ENCODE data around the gene ZNF507. TPM values are rescaled to one million over a fixed set of nuclear protein-coding genes. Genes with fewer than 3 reads are reported as not detected.

The ZNF507 gene
- total and polyA plus RNA-seq, 2 donors: 8.0 to 8.3 TPM

DNA sequence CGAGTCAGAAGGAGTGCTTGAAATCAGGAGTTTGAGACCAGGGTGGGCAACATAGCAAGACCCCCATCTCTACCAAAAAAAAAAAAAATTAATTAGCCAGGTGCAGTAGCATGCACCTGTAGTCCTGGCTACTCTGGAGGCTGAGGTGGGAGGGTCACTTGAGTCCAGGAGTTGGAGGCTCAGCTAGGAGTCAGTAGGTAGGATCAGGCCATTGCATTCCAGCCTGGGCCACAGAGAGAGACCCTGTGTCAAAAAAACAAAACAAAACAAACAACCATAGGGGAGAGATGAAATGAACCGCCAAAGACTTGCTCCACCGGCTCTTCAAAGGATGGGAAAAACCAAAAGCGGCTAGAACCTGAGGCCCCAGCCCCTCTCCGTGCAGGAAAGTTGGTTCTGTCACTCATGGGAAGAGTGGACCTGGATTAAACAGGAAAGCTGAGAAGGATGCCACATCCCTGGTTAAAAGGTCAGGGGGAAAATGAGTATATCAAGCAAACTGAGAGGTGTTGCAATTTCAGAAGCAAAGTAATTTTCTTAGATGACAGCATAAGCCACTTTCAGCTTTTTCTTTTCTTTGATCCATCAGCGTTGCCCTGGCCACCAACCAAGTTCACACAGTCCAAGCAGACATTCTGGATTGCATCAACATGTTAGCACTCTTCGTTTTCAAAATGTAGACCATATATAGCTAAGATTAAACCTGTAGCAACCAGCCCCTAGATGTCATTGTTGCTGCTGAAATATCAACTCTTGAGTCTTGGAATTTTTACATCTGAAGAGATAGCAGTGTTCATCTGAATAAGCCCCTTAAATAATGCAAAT lies 8.9 kb upstream of the ZNF507 start:
- Histone ChIP-seq H3K9me3 (ENCODE audit: control insufficient read depth in 2 of 2, insufficient read depth in 1 of 2, low read length in 1 of 2) (no peaks in the 10 kb centered on the region), H3K4me1 (ENCODE audit: control insufficient read depth in 2 of 2, insufficient read depth in 2 of 2, low read length in 2 of 2) (no peaks in the 10 kb centered on the region), H3K27ac (ENCODE audit: low read depth in 1 of 2, low read length in 1 of 2) (no peak overlapping the region), H3K4me3 (ENCODE audit: low read length in 2 of 2) (no peak overlapping the region), H3K27me3 (ENCODE audit: control insufficient read depth in 2 of 2, insufficient read depth in 1 of 2, low read length in 1 of 2) (no peaks in the 10 kb centered on the region), H3K36me3 (ENCODE audit: control insufficient read depth in 2 of 2, insufficient read depth in 2 of 2, low read length in 1 of 2) (no peaks in the 10 kb centered on the region)
- WGBS: 83% methylated on average over 7 of the region's 7 CpGs
- no peak for DNase-seq (ENCODE audit: low read depth in 6 of 9, low spot score in 9 of 9)

DNA sequence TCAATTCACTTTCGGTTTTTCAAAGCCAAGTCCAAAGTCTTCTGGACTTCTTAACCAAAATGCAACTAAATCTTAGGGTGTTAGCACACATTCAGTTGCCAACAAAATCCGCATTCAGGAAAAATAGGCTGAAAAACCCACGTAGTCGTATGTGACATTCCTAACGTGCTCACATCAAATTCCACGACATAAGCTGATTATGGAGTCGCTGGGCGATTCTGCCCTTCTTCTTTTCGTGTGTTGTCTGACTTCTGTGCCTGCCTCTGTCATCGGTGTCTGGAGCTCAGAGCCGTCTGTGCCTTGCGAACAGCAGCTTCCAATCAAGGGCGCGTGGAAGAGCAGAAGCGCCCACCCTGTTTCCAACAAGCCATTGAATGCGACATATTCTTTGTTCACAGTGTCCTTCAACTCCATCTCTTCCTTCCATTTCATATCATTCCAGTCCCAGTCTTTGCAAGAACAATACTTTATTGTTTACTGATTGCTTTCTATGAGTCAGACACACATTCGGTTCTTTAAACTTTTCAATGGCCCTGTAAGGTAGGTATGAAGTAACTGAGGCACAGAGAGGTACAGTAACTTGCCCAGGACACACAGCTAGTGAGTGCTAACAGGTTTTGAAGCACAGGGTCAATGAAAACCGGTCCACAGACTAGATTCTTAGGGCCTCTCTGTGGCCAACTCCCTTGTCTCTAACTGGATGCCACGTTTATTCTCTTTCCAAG lies 8.2 kb upstream of the ZNF507 start:
- Histone ChIP-seq H3K9me3 (ENCODE audit: control insufficient read depth in 2 of 2, insufficient read depth in 1 of 2, low read length in 1 of 2) (no peaks in the 10 kb centered on the region), H3K36me3 (ENCODE audit: control insufficient read depth in 2 of 2, insufficient read depth in 2 of 2, low read length in 1 of 2) (no peaks in the 10 kb centered on the region), H3K4me1 (ENCODE audit: control insufficient read depth in 2 of 2, insufficient read depth in 2 of 2, low read length in 2 of 2) (no peaks in the 10 kb centered on the region), H3K27me3 (ENCODE audit: control insufficient read depth in 2 of 2, insufficient read depth in 1 of 2, low read length in 1 of 2) (no peaks in the 10 kb centered on the region), H3K4me3 (ENCODE audit: low read length in 2 of 2) (no peak overlapping the region), H3K27ac (ENCODE audit: low read depth in 1 of 2, low read length in 1 of 2) (no peak overlapping the region)
- 92% methylated on average over 19 of the region's 19 CpGs for WGBS
- no peak for DNase-seq (ENCODE audit: low read depth in 6 of 9, low spot score in 9 of 9)

- DNase-seq (ENCODE audit: low read depth in 6 of 9, low spot score in 9 of 9): no peak
- Histone ChIP-seq H3K27ac (ENCODE audit: low read depth in 1 of 2, low read length in 1 of 2) (no peak overlapping the region), H3K4me1 (ENCODE audit: control insufficient read depth in 2 of 2, insufficient read depth in 2 of 2, low read length in 2 of 2) (no peaks in the 10 kb centered on the region), H3K9me3 (ENCODE audit: control insufficient read depth in 2 of 2, insufficient read depth in 1 of 2, low read length in 1 of 2) (no peaks in the 10 kb centered on the region), H3K27me3 (ENCODE audit: control insufficient read depth in 2 of 2, insufficient read depth in 1 of 2, low read length in 1 of 2) (peaks cover 0 to 3% of the 10 kb centered on the region in 2 donors), H3K36me3 (ENCODE audit: control insufficient read depth in 2 of 2, insufficient read depth in 2 of 2, low read length in 1 of 2) (no peaks in the 10 kb centered on the region), H3K4me3 (ENCODE audit: low read length in 2 of 2) (no peak overlapping the region)
- 99% methylated on average over 2 of the region's 2 CpGs for WGBS
Observed at GRCh38 chr19:32339423-32339822, 6.0 kb upstream of the ZNF507 start.

DNA sequence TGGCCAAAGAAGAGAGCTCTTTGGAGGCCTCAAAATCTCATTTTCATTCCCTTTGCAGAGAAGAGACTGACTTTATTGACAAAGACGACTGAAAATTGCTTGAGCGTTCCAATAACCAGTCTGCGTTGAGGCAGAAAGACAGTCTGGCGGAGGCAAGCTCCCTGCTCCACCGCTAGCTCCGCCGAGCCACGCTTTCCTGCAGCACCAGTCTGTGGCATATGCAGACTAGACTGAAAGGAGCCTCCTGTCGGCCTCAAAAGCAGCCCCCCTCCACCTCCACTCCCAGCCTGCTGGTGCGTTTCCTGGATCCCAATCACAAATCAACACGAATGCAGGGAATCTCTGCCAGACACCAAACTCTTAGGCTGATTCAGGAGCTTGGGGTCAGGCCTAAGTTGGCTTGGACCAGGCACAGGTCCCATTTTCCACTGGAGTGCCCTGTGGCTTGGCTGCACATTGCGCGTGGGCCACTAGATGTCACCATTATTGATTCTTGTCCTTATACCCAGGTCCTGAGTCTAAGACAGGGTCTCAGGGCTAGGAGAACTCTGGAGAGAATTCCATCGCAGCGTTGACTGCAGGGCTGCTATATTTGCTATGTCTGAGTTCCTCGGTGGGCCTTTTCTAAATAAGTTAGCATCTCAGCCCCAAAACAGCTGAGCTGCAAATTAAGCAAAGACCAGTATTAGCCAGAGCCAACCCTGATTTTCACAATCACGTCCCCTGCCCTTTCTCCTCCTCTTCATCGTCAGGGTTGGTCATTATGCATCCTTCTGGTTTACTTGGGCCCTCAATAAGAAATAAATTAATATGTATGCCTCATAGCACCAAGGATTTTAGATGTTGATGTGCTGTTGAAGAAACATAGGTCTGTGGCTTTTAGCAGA lies 5.2 kb upstream of the ZNF507 start:
- H3K27me3 ChIP-seq (ENCODE audit: control insufficient read depth in 2 of 2, insufficient read depth in 1 of 2, low read length in 1 of 2): peaks cover 0 to 3% of the 10 kb centered on the region in 2 donors
- DNase-seq (ENCODE audit: low read depth in 6 of 9, low spot score in 9 of 9): peak in 4 of 9 donors; percentile 11 to 44 (median 16)
- H3K9me3 ChIP-seq (ENCODE audit: control insufficient read depth in 2 of 2, insufficient read depth in 1 of 2, low read length in 1 of 2): no peaks in the 10 kb centered on the region
- H3K36me3 ChIP-seq (ENCODE audit: control insufficient read depth in 2 of 2, insufficient read depth in 2 of 2, low read length in 1 of 2): no peaks in the 10 kb centered on the region
- no peak overlapping the region for H3K4me3 ChIP-seq (ENCODE audit: low read length in 2 of 2)
- peaks cover 0 to 3% of the 10 kb centered on the region in 2 donors for H3K4me1 ChIP-seq (ENCODE audit: control insufficient read depth in 2 of 2, insufficient read depth in 2 of 2, low read length in 2 of 2)
- no peak overlapping the region for H3K27ac ChIP-seq (ENCODE audit: low read depth in 1 of 2, low read length in 1 of 2)
- WGBS: 70% methylated on average over 18 of the region's 18 CpGs

GRCh38 chr19:32342695-32343094 lies 2.7 kb upstream of the ZNF507 start:
- H3K27ac ChIP-seq (ENCODE audit: low read depth in 1 of 2, low read length in 1 of 2): no peak overlapping the region

DNA sequence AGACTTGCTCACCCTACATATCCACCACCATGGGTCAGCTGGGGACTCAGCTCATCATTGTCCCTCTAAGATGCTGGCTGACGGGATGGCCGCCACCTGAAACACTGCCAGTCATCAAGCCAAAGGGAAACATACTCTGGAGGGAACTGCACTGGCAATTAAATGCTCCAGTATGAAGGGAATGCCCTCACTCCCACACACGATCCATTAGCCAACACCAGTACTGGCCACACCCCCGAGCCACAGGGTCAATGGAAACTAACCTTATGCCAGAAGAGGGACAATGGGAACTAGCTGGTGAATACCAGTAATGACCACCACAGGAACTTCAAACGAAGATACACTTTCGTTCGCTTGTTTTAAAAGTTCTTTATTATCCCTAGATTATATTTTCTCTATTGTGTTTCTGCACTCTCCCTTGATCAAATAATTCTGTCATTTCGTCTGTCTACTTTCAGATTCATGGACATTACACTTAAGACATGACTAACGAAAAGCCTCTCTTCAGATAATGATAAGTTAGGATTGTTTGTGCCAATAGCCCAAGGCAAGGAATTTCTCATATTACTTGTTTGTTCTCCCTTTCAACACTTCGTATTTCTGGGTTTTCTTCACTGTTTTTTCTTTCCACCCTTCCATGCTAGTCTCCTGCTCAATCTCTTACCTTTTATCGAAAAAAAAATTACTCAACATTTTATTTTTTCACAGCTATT lies 1.7 kb upstream of the ZNF507 start:
- Histone ChIP-seq H3K27ac (ENCODE audit: low read depth in 1 of 2, low read length in 1 of 2) (no peak overlapping the region), H3K9me3 (ENCODE audit: control insufficient read depth in 2 of 2, insufficient read depth in 1 of 2, low read length in 1 of 2) (no peaks in the 10 kb centered on the region), H3K27me3 (ENCODE audit: control insufficient read depth in 2 of 2, insufficient read depth in 1 of 2, low read length in 1 of 2) (peaks cover 0 to 3% of the 10 kb centered on the region in 2 donors), H3K36me3 (ENCODE audit: control insufficient read depth in 2 of 2, insufficient read depth in 2 of 2, low read length in 1 of 2) (peaks cover under 1 to 1% of the 10 kb centered on the region in 2 donors), H3K4me3 (ENCODE audit: low read length in 2 of 2) (no peak overlapping the region), H3K4me1 (ENCODE audit: control insufficient read depth in 2 of 2, insufficient read depth in 2 of 2, low read length in 2 of 2) (peaks cover 2 to 6% of the 10 kb centered on the region in 2 donors)
- DNase-seq (ENCODE audit: low read depth in 6 of 9, low spot score in 9 of 9): no peak
- 86% methylated on average over 11 of the region's 11 CpGs for WGBS

More at GRCh38 chr19:32342695-32343094, 2.7 kb upstream of the ZNF507 start:
- H3K4me1 ChIP-seq (ENCODE audit: control insufficient read depth in 2 of 2, insufficient read depth in 2 of 2, low read length in 2 of 2): peaks cover 2 to 6% of the 10 kb centered on the region in 2 donors
- no peaks in the 10 kb centered on the region for H3K9me3 ChIP-seq (ENCODE audit: control insufficient read depth in 2 of 2, insufficient read depth in 1 of 2, low read length in 1 of 2)
- H3K27me3 ChIP-seq (ENCODE audit: control insufficient read depth in 2 of 2, insufficient read depth in 1 of 2, low read length in 1 of 2): peaks cover 0 to 3% of the 10 kb centered on the region in 2 donors
- over 99% methylated on average over 2 of the region's 2 CpGs for WGBS
- DNase-seq (ENCODE audit: low read depth in 6 of 9, low spot score in 9 of 9): no peak
- no peak overlapping the region for H3K4me3 ChIP-seq (ENCODE audit: low read length in 2 of 2)
- H3K36me3 ChIP-seq (ENCODE audit: control insufficient read depth in 2 of 2, insufficient read depth in 2 of 2, low read length in 1 of 2): no peaks in the 10 kb centered on the region

DNA sequence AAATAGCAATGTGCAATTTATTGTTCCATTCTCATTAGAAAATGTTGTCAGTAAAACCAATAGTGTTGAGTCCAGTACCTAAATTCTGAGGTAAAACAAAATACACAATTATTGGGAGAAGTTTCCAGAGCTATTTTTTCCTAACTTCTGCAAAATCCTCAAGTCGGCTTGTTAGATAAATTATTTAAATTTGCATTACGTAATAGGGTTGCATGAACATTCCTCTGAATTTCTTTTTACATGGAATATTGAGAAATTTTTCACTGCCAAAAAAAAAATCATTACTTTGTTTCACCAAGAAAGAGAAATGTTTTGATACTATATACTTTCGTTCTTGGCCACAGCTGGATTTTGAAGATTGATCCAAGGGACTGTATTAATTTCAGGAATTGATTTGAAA lies 1.5 kb downstream of the ZNF507 start:
- DNase-seq (ENCODE audit: low read depth in 6 of 9, low spot score in 9 of 9): no peak
- peaks cover 5 to 19% of the 10 kb centered on the region in 2 donors for H3K36me3 ChIP-seq (ENCODE audit: control insufficient read depth in 2 of 2, insufficient read depth in 2 of 2, low read length in 1 of 2)
- peaks cover 0 to 3% of the 10 kb centered on the region in 2 donors for H3K27me3 ChIP-seq (ENCODE audit: control insufficient read depth in 2 of 2, insufficient read depth in 1 of 2, low read length in 1 of 2)
- peaks cover 6% of the 10 kb centered on the region in 2 donors for H3K4me1 ChIP-seq (ENCODE audit: control insufficient read depth in 2 of 2, insufficient read depth in 2 of 2, low read length in 2 of 2)
- no peaks in the 10 kb centered on the region for H3K9me3 ChIP-seq (ENCODE audit: control insufficient read depth in 2 of 2, insufficient read depth in 1 of 2, low read length in 1 of 2)
- H3K4me3 ChIP-seq (ENCODE audit: low read length in 2 of 2): peak overlapping the region; percentile 89 to 96
- 86% methylated on average over 3 of the region's 3 CpGs for WGBS
- H3K27ac ChIP-seq (ENCODE audit: low read depth in 1 of 2, low read length in 1 of 2): no peak overlapping the region

DNA sequence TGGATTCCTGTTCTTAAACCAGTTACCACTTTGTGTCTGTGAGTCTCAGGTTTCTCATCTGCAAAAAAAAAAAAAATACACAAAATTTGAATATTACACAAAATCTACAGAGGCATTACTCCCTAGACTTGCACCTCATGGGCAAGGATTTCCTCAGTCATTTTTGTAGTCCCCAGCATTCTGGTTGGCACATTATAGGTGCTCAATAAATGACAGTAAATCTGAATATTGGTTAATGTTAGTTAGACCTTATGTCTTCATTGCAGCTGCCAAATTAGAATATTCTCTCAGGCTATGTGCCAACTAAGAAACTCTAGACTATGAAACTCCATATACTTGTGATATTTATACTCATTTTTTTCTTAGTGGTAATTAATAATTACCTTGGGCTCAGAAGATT lies 2.2 kb downstream of the ZNF507 start:
- H3K4me1 ChIP-seq (ENCODE audit: control insufficient read depth in 2 of 2, insufficient read depth in 2 of 2, low read length in 2 of 2): peaks cover 6% of the 10 kb centered on the region in 2 donors
- no peak for DNase-seq (ENCODE audit: low read depth in 6 of 9, low spot score in 9 of 9)
- no peak overlapping the region for H3K4me3 ChIP-seq (ENCODE audit: low read length in 2 of 2)
- peaks cover 5 to 19% of the 10 kb centered on the region in 2 donors for H3K36me3 ChIP-seq (ENCODE audit: control insufficient read depth in 2 of 2, insufficient read depth in 2 of 2, low read length in 1 of 2)
- no peak overlapping the region for H3K27ac ChIP-seq (ENCODE audit: low read depth in 1 of 2, low read length in 1 of 2)
- peaks cover 0 to 3% of the 10 kb centered on the region in 2 donors for H3K27me3 ChIP-seq (ENCODE audit: control insufficient read depth in 2 of 2, insufficient read depth in 1 of 2, low read length in 1 of 2)
- H3K9me3 ChIP-seq (ENCODE audit: control insufficient read depth in 2 of 2, insufficient read depth in 1 of 2, low read length in 1 of 2): no peaks in the 10 kb centered on the region

Data from thymus (tissue), 11 donors.